K562 (cell line): Measurements from ENCODE around the gene HRC. TPM values are rescaled to one million over a fixed set of nuclear protein-coding genes. Genes with fewer than 3 reads are reported as not detected.

Experiments used
- CSDE1 ChIP-seq, 2 experiments: fragments of 450-650 bp; IDR thresholded peaks; 2 replicates each; pipeline ENCODE4 v1.6.1; 2016; ENCODE audit warnings: mild to moderate bottlenecking in 1 of 2
- HSF4 ChIP-seq: fragments of 250-450 bp; sonication (Bioruptor Pico); IDR thresholded peaks from 2 replicates; pipeline ENCODE4 v2.1.2; 2022; ENCODE audit warnings: mild to moderate bottlenecking, moderate library complexity, borderline replicate concordance
- MCM5 ChIP-seq: fragments of 450-650 bp; IDR thresholded peaks from 2 replicates; pipeline ENCODE4 v1.6.1; 2016; ENCODE audit warnings: low read depth
- MYC ChIP-seq, 2 experiments: fragments of 250-450 bp in 1 of 2; sonication (Bioruptor Pico) in 1 of 2; IDR thresholded peaks; 2 replicates each; pipeline versions ENCODE4 v1.5.1 to v1.6.1; 2012 to 2021; ENCODE audit warnings: low read depth in 2 of 2, borderline replicate concordance in 1 of 2, improper control_type of control experiment in 1 of 2, low read length in 1 of 2, mild to moderate bottlenecking in 1 of 2, moderate library complexity in 1 of 2
- POLR2AphosphoS2 ChIP-seq: IDR thresholded peaks from 2 replicates; pipeline ENCODE4 v1.6.1; 2012; ENCODE audit warnings: low read length, improper control_type of control experiment
- RBM17 ChIP-seq: fragments of 200-400 bp; formaldehyde crosslinking; IDR thresholded peaks from 2 replicates; pipeline ENCODE4 v1.6.1; 2017; ENCODE audit warnings: low read depth, mild to moderate bottlenecking, low read length, borderline replicate concordance
- TFAM ChIP-seq: fragments of 250-450 bp; sonication (Bioruptor Pico); conservative IDR thresholded peaks from 2 replicates; pipeline ENCODE4 v1.5.0; 2021; ENCODE audit warnings: mild to moderate bottlenecking, moderate library complexity
- TRIM24 ChIP-seq, 2 experiments: fragments of 450-650 bp; IDR thresholded peaks; 2 replicates each; pipeline ENCODE4 v1.6.1; 2016
- ZNF561 ChIP-seq: fragments of 450-650 bp; formaldehyde crosslinking; conservative IDR thresholded peaks from 2 replicates; pipeline ENCODE4 v1.4.0; 2020; ENCODE audit warnings: mild to moderate bottlenecking, moderate library complexity
- ZNF695 ChIP-seq: fragments of 450-650 bp; formaldehyde crosslinking; IDR thresholded peaks from 2 replicates; pipeline ENCODE4 v1.4.0; 2020; ENCODE audit warnings: mild to moderate bottlenecking, moderate library complexity
- ZNF778 ChIP-seq: fragments of 450-650 bp; formaldehyde crosslinking; IDR thresholded peaks from 2 replicates; pipeline ENCODE4 v1.4.0; 2020; ENCODE audit warnings: mild to moderate bottlenecking, moderate library complexity
- polyA plus RNA-seq, 8 experiments: library from polyadenylated mRNA; depleted of rRNA in 4 of 8; stranded (reverse) in 5 of 8; unstranded in 3 of 8; fragments of >200 nt; fragmentation: Nextera tagmentation in 2 of 8; fragmentation: Illumina TruSeq in 1 of 8; extraction: Ambion mirVana in 2 of 8; extraction: Trizol in 1 of 8; gene quantifications; 2 replicates each; pipeline versions ENCODE4 v1.2.1 to v1.2.3, GENCODE V29; 2011 to 2014; ENCODE audit warnings: inconsistent platforms in 1 of 8, missing spikeins in 1 of 8
- total RNA-seq, 7 experiments: library from RNA; depleted of rRNA in 6 of 7; stranded (reverse); fragments of >200 nt in 6 of 7; fragmentation: Illumina TruSeq in 2 of 7; extraction: Trizol in 2 of 7; gene quantifications; 2 replicates each; pipeline versions ENCODE4 v1.2.1 to v1.2.3, GENCODE V29; 2011 to 2021; ENCODE audit warnings: low replicate concordance in 1 of 7
- TF ChIP-seq, protein P1 (sequence below): fragments of 450-650 bp; IDR thresholded peaks from 2 replicates; pipeline ENCODE4 v1.7.0; 2016; ENCODE audit warnings: borderline replicate concordance
- TF ChIP-seq, protein P2 (sequence below): conservative IDR thresholded peaks from 2 replicates; pipeline ENCODE4 v1.6.1; 2011; ENCODE audit warnings: low read depth, mild to moderate bottlenecking, low read length; ENCODE audit not compliant: control insufficient read depth
- TF ChIP-seq, protein P3 (sequence below): sonication (generic); formaldehyde crosslinking; IDR thresholded peaks from 2 replicates; pipeline ENCODE4 v1.9.0; 2022; ENCODE audit warnings: mild to moderate bottlenecking, missing genetic modification reagents
- TF ChIP-seq, protein P4 (sequence below): sonication (generic); formaldehyde crosslinking; IDR thresholded peaks from 2 replicates; pipeline ENCODE4 v1.8.0; 2023; ENCODE audit warnings: mild to moderate bottlenecking, missing genetic modification reagents
- TF ChIP-seq, protein P5 (sequence below): fragments of 200-800 bp; sonication (Bioruptor generic); IDR thresholded peaks from 2 replicates; pipeline ENCODE4 v1.6.1; 2017; ENCODE audit warnings: missing genetic modification characterization, missing compliant biosample characterization

Gene HRC
- total and polyA plus RNA-seq, 9 of the 15 experiments (the other 6 are each of a cell fraction or from before 2014, with no cell fraction given), result 0.66 to 18.7 (median 13.1) TPM

DNA sequence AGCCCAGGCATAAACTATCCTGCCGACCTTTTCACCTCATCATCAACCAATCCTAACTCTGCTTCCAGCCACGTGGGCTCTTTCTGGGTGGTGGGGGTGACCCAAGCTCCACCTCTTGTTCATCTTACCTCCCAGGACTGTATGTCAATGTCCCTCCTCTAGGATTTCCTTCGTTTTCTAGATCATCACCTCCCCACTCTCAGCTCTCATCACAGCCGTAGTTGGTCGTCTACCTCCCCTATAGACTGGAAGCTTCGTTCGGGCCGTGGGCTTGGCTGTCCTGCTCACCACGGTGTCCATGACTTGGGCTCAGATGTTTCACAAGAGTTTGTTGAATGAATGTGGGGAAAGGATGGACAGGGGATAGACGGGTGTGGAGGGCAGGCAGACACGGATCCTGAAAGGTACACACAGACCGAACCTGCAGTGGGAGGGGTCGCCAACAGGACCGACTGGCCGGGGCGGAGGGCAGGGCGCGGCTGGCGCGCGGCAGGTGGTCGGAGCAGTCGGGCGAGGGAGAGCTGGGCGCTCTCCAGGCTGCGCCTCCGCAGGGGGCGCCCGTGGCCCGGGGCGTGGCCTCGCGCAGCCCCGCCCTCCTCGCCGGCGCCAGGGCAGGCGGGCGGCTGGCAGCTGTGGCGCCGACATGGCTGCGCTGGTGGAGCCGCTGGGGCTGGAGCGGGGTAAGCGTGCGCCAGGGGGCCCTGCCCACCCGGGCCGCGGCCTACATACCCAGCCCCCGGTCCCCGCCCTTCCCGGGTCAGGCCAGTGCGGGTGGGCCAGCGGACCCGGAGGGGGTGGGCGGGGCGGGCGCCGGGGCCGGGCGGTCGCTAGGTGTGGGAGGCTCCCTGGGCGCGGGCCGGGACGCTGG, 41.2 kb downstream of the HRC start, which contains the start of gene LIN7B (continued):
- TF ChIP-seq RBM17 (no peak), MYC (IDR thresholded peaks at IDR 0.05; ENCODE audit: low read depth, low read length) (peak; percentile 43; the same call in 1 of the 2 replicates), MYC (CRISPR knock-in tag; IDR thresholded peaks at IDR 0.05; ENCODE audit: borderline replicate concordance, low read depth) (no peak), TFAM (no peak), MCM5 (no peak), HSF4 (CRISPR knock-in tag) (no peak), POLR2AphosphoS2 (no peak), TRIM24 (IDR thresholded peaks at IDR 0.05) (no peak), CSDE1 (IDR thresholded peaks at IDR 0.05) (no peak), ZNF778 (CRISPR knock-in tag) (no peak), ZNF561 (CRISPR knock-in tag) (no peak), ZNF695 (CRISPR knock-in tag) (no peak)
- TF ChIP-seq, protein P1, sequence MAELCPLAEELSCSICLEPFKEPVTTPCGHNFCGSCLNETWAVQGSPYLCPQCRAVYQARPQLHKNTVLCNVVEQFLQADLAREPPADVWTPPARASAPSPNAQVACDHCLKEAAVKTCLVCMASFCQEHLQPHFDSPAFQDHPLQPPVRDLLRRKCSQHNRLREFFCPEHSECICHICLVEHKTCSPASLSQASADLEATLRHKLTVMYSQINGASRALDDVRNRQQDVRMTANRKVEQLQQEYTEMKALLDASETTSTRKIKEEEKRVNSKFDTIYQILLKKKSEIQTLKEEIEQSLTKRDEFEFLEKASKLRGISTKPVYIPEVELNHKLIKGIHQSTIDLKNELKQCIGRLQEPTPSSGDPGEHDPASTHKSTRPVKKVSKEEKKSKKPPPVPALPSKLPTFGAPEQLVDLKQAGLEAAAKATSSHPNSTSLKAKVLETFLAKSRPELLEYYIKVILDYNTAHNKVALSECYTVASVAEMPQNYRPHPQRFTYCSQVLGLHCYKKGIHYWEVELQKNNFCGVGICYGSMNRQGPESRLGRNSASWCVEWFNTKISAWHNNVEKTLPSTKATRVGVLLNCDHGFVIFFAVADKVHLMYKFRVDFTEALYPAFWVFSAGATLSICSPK, result no peak
- TF ChIP-seq, protein P2, sequence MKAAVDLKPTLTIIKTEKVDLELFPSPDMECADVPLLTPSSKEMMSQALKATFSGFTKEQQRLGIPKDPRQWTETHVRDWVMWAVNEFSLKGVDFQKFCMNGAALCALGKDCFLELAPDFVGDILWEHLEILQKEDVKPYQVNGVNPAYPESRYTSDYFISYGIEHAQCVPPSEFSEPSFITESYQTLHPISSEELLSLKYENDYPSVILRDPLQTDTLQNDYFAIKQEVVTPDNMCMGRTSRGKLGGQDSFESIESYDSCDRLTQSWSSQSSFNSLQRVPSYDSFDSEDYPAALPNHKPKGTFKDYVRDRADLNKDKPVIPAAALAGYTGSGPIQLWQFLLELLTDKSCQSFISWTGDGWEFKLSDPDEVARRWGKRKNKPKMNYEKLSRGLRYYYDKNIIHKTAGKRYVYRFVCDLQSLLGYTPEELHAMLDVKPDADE, result peak; percentile 65
- TF ChIP-seq, protein P3, sequence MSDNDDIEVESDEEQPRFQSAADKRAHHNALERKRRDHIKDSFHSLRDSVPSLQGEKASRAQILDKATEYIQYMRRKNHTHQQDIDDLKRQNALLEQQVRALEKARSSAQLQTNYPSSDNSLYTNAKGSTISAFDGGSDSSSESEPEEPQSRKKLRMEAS (CRISPR knock-in tag), result peak; percentile 87
- TF ChIP-seq, protein P4, sequence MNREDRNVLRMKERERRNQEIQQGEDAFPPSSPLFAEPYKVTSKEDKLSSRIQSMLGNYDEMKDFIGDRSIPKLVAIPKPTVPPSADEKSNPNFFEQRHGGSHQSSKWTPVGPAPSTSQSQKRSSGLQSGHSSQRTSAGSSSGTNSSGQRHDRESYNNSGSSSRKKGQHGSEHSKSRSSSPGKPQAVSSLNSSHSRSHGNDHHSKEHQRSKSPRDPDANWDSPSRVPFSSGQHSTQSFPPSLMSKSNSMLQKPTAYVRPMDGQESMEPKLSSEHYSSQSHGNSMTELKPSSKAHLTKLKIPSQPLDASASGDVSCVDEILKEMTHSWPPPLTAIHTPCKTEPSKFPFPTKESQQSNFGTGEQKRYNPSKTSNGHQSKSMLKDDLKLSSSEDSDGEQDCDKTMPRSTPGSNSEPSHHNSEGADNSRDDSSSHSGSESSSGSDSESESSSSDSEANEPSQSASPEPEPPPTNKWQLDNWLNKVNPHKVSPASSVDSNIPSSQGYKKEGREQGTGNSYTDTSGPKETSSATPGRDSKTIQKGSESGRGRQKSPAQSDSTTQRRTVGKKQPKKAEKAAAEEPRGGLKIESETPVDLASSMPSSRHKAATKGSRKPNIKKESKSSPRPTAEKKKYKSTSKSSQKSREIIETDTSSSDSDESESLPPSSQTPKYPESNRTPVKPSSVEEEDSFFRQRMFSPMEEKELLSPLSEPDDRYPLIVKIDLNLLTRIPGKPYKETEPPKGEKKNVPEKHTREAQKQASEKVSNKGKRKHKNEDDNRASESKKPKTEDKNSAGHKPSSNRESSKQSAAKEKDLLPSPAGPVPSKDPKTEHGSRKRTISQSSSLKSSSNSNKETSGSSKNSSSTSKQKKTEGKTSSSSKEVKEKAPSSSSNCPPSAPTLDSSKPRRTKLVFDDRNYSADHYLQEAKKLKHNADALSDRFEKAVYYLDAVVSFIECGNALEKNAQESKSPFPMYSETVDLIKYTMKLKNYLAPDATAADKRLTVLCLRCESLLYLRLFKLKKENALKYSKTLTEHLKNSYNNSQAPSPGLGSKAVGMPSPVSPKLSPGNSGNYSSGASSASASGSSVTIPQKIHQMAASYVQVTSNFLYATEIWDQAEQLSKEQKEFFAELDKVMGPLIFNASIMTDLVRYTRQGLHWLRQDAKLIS (CRISPR knock-in tag), result 0 out of 2 replicates have a peak, but pooled peaks have one; percentile 22
- TF ChIP-seq, protein P5, sequence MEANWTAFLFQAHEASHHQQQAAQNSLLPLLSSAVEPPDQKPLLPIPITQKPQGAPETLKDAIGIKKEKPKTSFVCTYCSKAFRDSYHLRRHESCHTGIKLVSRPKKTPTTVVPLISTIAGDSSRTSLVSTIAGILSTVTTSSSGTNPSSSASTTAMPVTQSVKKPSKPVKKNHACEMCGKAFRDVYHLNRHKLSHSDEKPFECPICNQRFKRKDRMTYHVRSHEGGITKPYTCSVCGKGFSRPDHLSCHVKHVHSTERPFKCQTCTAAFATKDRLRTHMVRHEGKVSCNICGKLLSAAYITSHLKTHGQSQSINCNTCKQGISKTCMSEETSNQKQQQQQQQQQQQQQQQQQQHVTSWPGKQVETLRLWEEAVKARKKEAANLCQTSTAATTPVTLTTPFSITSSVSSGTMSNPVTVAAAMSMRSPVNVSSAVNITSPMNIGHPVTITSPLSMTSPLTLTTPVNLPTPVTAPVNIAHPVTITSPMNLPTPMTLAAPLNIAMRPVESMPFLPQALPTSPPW (CRISPR knock-in tag), result peak; percentile 53
